Liver (tissue), 9 donors: ENCODE data around the gene ZBTB47. TPM values are rescaled to one million over a fixed set of nuclear protein-coding genes. Genes with fewer than 3 reads are reported as not detected.

Experiments used
- DNase-seq: peaks from one replicate; pipeline ENCODE4 v3.0.0-alpha.2; 2017; ENCODE audit warnings: low spot score
- H3K27ac ChIP-seq, 2 donors: one replicate each; pipeline ENCODE4 v1.7.0; 2013; ENCODE audit warnings: inconsistent platforms in 2 of 2, low read length in 2 of 2, control low read depth in 1 of 2, low read depth in 1 of 2, mild to moderate bottlenecking in 1 of 2
- H3K27me3 ChIP-seq, 4 donors: one replicate each; pipeline versions ENCODE4 v1.6.1 to v1.7.0; 2013; ENCODE audit warnings: low read length in 3 of 4, inconsistent platforms in 1 of 4, mild to moderate bottlenecking in 1 of 4, moderate library complexity in 1 of 4; ENCODE audit not compliant: control insufficient read depth in 4 of 4, insufficient read depth in 4 of 4
- H3K36me3 ChIP-seq, 4 donors: one replicate each; pipeline versions ENCODE4 v1.6.1 to v1.7.0; 2013; ENCODE audit warnings: low read length in 3 of 4, mild to moderate bottlenecking in 3 of 4, low read depth in 1 of 4, moderate library complexity in 1 of 4; ENCODE audit not compliant: control insufficient read depth in 4 of 4, insufficient read depth in 3 of 4
- H3K4me1 ChIP-seq, 4 donors: one replicate each; pipeline versions ENCODE4 v1.6.1 to v1.7.0; 2013; ENCODE audit warnings: low read length in 3 of 4, mild to moderate bottlenecking in 3 of 4, moderate library complexity in 1 of 4; ENCODE audit not compliant: control insufficient read depth in 4 of 4, insufficient read depth in 4 of 4
- H3K4me3 ChIP-seq, 3 donors: one replicate each; pipeline versions ENCODE4 v1.6.1 to v1.7.0; 2013; ENCODE audit warnings: low read length in 3 of 3, control low read depth in 1 of 3, low read depth in 1 of 3, mild to moderate bottlenecking in 1 of 3
- H3K9ac ChIP-seq, 2 donors: one replicate each; pipeline ENCODE4 v1.7.0; 2013; ENCODE audit warnings: low read length in 2 of 2, mild to moderate bottlenecking in 2 of 2, moderate library complexity in 2 of 2, control low read depth in 1 of 2, low read depth in 1 of 2
- H3K9me3 ChIP-seq, 4 donors: one replicate each; pipeline versions ENCODE4 v1.6.1 to v1.7.0; 2013; ENCODE audit warnings: low read length in 3 of 4; ENCODE audit not compliant: control insufficient read depth in 4 of 4
- EGR1 ChIP-seq, 2 donors: IDR thresholded peaks; 2 replicates each; pipeline ENCODE4 v1.6.1; 2016 to 2018; ENCODE audit warnings: antibody characterized with exemption in 2 of 2, low read depth in 2 of 2
- FOXA1 ChIP-seq: IDR thresholded peaks from 2 replicates; pipeline ENCODE4 v1.6.1; 2016; ENCODE audit warnings: antibody characterized with exemption
- FOXA2 ChIP-seq: IDR thresholded peaks from 2 replicates; pipeline ENCODE4 v1.6.1; 2016; ENCODE audit warnings: antibody characterized with exemption
- GABPA ChIP-seq, 2 donors: IDR thresholded peaks in 1 of 2; conservative IDR thresholded peaks in 1 of 2; 2 replicates each; pipeline ENCODE4 v1.6.1; 2016; ENCODE audit warnings: antibody characterized with exemption in 2 of 2, mild to moderate bottlenecking in 1 of 2, moderate library complexity in 1 of 2
- HNF4A ChIP-seq, 2 donors: conservative IDR thresholded peaks; 2 replicates each; pipeline ENCODE4 v1.6.1; 2016; ENCODE audit warnings: antibody characterized with exemption in 2 of 2, mild to moderate bottlenecking in 2 of 2
- HNF4G ChIP-seq: IDR thresholded peaks from 2 replicates; pipeline ENCODE4 v1.6.1; 2016; ENCODE audit warnings: antibody characterized with exemption
- JUND ChIP-seq, 2 donors: IDR thresholded peaks; 2 replicates each; pipeline ENCODE4 v1.6.1; 2016; ENCODE audit warnings: antibody characterized with exemption in 2 of 2
- NR2F2 ChIP-seq: IDR thresholded peaks from 2 replicates; pipeline ENCODE4 v1.6.1; 2016; ENCODE audit warnings: antibody characterized with exemption
- RAD21 ChIP-seq, 2 donors: IDR thresholded peaks; 2 replicates each; pipeline ENCODE4 v1.6.1; 2016; ENCODE audit warnings: antibody characterized with exemption in 2 of 2, mild to moderate bottlenecking in 2 of 2
- RXRA ChIP-seq, 2 donors: IDR thresholded peaks; 2 replicates each; pipeline ENCODE4 v1.6.1; 2017 to 2018; ENCODE audit warnings: antibody characterized with exemption in 2 of 2, mild to moderate bottlenecking in 1 of 2
- SP1 ChIP-seq: IDR thresholded peaks from 2 replicates; pipeline ENCODE4 v1.6.1; 2018; ENCODE audit warnings: antibody characterized with exemption, mild to moderate bottlenecking
- TAF1 ChIP-seq: conservative IDR thresholded peaks from 2 replicates; pipeline ENCODE4 v1.6.1; 2016; ENCODE audit warnings: antibody characterized with exemption, mild to moderate bottlenecking
- YY1 ChIP-seq: IDR thresholded peaks from 2 replicates; pipeline ENCODE4 v1.6.1; 2016; ENCODE audit warnings: antibody characterized with exemption, mild to moderate bottlenecking
- WGBS: extraction: QIAGEN DNeasy Blood & Tissue Kit; methylation state at CpG from one replicate; pipeline ENCODE4 v1.1.7; 2013; 5-methylcytosine and 5-hydroxymethylcytosine counted together
- polyA plus RNA-seq, 2 donors: library from polyadenylated mRNA; stranded (reverse) in 1 of 2; unstranded in 1 of 2; fragments of 200-250 nt in 1 of 2; fragments of >200 nt in 1 of 2; fragmentation: Nextera tagmentation in 1 of 2; extraction: Ambion mirVana in 1 of 2; gene quantifications; one replicate each; pipeline versions ENCODE4 v1.2.1 to v1.2.3, GENCODE V29; 2013 to 2015
- total RNA-seq, 2 donors: library from RNA; depleted of rRNA; stranded (reverse); fragments of >200 nt; gene quantifications; one replicate each; pipeline ENCODE4 v1.2.3, GENCODE V29; 2014
- TF ChIP-seq, protein P1 (sequence below): IDR thresholded peaks from 2 replicates; pipeline ENCODE4 v1.6.1; 2016; ENCODE audit warnings: antibody characterized with exemption
- TF ChIP-seq, protein P2 (sequence below): IDR thresholded peaks from 2 replicates; pipeline ENCODE4 v1.6.1; 2016; ENCODE audit warnings: antibody characterized with exemption, mild to moderate bottlenecking
- TF ChIP-seq, protein P3 (sequence below): IDR thresholded peaks from 2 replicates; pipeline ENCODE4 v1.6.1; 2016; ENCODE audit warnings: antibody characterized with exemption
- TF ChIP-seq, protein P4 (sequence below): IDR thresholded peaks from 2 replicates; pipeline ENCODE4 v1.6.1; 2016; ENCODE audit warnings: antibody characterized with exemption
- TF ChIP-seq, protein P5 (sequence below): fragments of 150-350 bp; IDR thresholded peaks from 2 replicates; pipeline ENCODE4 v1.5.1; 2017; ENCODE audit warnings: improper control_type of control experiment, low read depth, low read length; ENCODE audit not compliant: missing input control
- donor health status: healthy.
- donor health status: healthy.
- donor health status: healthy.
- donor health status: healthy.
- donor health status: healthy.

Gene ZBTB47
- total and polyA plus RNA-seq, 4 donors = 0.42 to 7.4 (median 4.2) TPM

DNA sequence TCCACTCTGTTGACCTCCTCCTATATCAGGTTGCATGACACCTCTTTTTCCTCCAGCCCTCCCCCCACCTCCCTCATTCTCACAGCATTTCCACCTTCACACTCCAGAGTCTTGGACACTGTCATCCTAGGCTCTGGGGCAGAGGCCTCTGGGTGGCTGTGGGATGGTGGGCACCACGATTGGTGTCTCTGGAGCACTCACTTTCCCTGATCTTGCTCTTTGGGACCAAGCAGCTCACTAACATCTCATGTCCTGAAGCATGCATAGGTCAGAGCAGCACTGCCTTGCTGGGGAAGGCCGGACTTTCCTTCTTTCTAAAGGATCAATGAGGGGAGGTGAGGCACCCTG is 14.9 kb downstream of the ZBTB47 start:
- H3K9ac ChIP-seq = no peak overlapping the region
- DNase-seq = no peak
- 89% methylated on average over 2 of the region's 2 CpGs for WGBS

DNA sequence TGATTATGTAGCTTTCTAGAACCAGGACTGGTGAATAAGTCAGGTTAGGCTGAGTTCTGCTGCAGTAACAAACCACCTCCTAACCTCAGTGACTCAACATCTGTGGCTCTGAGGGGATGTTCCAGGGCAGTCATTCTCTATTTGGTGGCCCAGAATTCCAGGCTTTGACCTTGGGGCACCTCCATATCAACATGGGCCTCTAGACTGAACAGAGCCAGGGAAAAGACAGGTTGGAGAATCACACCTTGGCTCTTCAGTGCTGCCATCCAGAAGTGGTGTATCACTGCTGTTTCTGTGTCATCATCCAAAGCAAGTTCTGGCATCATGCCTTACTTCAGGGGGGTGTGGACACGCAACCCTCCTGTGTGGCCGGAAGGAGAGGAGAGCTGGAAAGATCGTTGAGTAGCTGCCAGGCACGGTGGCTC is 15.3 kb downstream of the ZBTB47 start:
- H3K27ac ChIP-seq = no peak overlapping the region
- peaks cover 0 to 3% (median 0%) of the 10 kb centered on the region in 4 donors for H3K9me3 ChIP-seq
- no peaks in the 10 kb centered on the region for H3K36me3 ChIP-seq
- H3K27me3 ChIP-seq = no peaks in the 10 kb centered on the region
- WGBS = 89% methylated on average over 4 of the region's 4 CpGs
- H3K4me3 ChIP-seq = no peak overlapping the region
- no peak for DNase-seq
- no peak overlapping the region for H3K9ac ChIP-seq
- no peaks in the 10 kb centered on the region for H3K4me1 ChIP-seq
- TF ChIP-seq RAD21 (IDR thresholded peaks at IDR 0.05) (no peak), EGR1 (IDR thresholded peaks at IDR 0.05; ENCODE audit: low read depth in 2 of 2) (no peak), TAF1 (no peak), SP1 (no peak), GABPA (IDR thresholded peaks at IDR 0.05 in 1 of 2, conservative IDR thresholded peaks at IDR 0.05 in 1 of 2) (no peak), HNF4A (conservative IDR thresholded peaks at IDR 0.05) (no peak)
- TF ChIP-seq, protein P1, sequence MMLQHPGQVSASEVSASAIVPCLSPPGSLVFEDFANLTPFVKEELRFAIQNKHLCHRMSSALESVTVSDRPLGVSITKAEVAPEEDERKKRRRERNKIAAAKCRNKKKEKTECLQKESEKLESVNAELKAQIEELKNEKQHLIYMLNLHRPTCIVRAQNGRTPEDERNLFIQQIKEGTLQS = no peak
- TF ChIP-seq, protein P2, sequence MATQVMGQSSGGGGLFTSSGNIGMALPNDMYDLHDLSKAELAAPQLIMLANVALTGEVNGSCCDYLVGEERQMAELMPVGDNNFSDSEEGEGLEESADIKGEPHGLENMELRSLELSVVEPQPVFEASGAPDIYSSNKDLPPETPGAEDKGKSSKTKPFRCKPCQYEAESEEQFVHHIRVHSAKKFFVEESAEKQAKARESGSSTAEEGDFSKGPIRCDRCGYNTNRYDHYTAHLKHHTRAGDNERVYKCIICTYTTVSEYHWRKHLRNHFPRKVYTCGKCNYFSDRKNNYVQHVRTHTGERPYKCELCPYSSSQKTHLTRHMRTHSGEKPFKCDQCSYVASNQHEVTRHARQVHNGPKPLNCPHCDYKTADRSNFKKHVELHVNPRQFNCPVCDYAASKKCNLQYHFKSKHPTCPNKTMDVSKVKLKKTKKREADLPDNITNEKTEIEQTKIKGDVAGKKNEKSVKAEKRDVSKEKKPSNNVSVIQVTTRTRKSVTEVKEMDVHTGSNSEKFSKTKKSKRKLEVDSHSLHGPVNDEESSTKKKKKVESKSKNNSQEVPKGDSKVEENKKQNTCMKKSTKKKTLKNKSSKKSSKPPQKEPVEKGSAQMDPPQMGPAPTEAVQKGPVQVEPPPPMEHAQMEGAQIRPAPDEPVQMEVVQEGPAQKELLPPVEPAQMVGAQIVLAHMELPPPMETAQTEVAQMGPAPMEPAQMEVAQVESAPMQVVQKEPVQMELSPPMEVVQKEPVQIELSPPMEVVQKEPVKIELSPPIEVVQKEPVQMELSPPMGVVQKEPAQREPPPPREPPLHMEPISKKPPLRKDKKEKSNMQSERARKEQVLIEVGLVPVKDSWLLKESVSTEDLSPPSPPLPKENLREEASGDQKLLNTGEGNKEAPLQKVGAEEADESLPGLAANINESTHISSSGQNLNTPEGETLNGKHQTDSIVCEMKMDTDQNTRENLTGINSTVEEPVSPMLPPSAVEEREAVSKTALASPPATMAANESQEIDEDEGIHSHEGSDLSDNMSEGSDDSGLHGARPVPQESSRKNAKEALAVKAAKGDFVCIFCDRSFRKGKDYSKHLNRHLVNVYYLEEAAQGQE = no peak

More for the DNA sequence above, 14.9 kb downstream of the ZBTB47 start:
- Histone ChIP-seq H3K27me3 (no peaks in the 10 kb centered on the region), H3K36me3 (no peaks in the 10 kb centered on the region), H3K4me3 (no peak overlapping the region), H3K27ac (no peak overlapping the region), H3K9me3 (peaks cover 0 to 3% (median 0%) of the 10 kb centered on the region in 4 donors), H3K4me1 (no peaks in the 10 kb centered on the region)
- TF ChIP-seq TAF1 (no peak), SP1 (no peak), JUND (IDR thresholded peaks at IDR 0.05) (no peak), HNF4A (conservative IDR thresholded peaks at IDR 0.05) (no peak), FOXA1 (no peak), YY1 (no peak), HNF4G (no peak), RAD21 (IDR thresholded peaks at IDR 0.05) (no peak), EGR1 (IDR thresholded peaks at IDR 0.05; ENCODE audit: low read depth in 2 of 2) (no peak), FOXA2 (no peak), GABPA (IDR thresholded peaks at IDR 0.05 in 1 of 2, conservative IDR thresholded peaks at IDR 0.05 in 1 of 2) (no peak), RXRA (IDR thresholded peaks at IDR 0.05) (no peak), NR2F2 (no peak)
- TF ChIP-seq, protein P1 = no peak
- TF ChIP-seq, protein P3, sequence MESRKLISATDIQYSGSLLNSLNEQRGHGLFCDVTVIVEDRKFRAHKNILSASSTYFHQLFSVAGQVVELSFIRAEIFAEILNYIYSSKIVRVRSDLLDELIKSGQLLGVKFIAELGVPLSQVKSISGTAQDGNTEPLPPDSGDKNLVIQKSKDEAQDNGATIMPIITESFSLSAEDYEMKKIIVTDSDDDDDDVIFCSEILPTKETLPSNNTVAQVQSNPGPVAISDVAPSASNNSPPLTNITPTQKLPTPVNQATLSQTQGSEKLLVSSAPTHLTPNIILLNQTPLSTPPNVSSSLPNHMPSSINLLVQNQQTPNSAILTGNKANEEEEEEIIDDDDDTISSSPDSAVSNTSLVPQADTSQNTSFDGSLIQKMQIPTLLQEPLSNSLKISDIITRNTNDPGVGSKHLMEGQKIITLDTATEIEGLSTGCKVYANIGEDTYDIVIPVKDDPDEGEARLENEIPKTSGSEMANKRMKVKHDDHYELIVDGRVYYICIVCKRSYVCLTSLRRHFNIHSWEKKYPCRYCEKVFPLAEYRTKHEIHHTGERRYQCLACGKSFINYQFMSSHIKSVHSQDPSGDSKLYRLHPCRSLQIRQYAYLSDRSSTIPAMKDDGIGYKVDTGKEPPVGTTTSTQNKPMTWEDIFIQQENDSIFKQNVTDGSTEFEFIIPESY = no peak
- TF ChIP-seq, protein P4, sequence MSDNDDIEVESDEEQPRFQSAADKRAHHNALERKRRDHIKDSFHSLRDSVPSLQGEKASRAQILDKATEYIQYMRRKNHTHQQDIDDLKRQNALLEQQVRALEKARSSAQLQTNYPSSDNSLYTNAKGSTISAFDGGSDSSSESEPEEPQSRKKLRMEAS = no peak
- TF ChIP-seq, protein P2 = no peak
- TF ChIP-seq, protein P5, sequence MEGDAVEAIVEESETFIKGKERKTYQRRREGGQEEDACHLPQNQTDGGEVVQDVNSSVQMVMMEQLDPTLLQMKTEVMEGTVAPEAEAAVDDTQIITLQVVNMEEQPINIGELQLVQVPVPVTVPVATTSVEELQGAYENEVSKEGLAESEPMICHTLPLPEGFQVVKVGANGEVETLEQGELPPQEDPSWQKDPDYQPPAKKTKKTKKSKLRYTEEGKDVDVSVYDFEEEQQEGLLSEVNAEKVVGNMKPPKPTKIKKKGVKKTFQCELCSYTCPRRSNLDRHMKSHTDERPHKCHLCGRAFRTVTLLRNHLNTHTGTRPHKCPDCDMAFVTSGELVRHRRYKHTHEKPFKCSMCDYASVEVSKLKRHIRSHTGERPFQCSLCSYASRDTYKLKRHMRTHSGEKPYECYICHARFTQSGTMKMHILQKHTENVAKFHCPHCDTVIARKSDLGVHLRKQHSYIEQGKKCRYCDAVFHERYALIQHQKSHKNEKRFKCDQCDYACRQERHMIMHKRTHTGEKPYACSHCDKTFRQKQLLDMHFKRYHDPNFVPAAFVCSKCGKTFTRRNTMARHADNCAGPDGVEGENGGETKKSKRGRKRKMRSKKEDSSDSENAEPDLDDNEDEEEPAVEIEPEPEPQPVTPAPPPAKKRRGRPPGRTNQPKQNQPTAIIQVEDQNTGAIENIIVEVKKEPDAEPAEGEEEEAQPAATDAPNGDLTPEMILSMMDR = no peak
